ENCODE results near the gene DCAF6.

GRCh38 chr1:168001213-168001612 lies 64.7 kb downstream of the DCAF6 start:
- TF ChIP-seq CTCF (IDR thresholded peaks at IDR 0.05) (no peak), POLR2A (IDR thresholded peaks at IDR 0.05) (no peak), POLR2AphosphoS5 (IDR thresholded peaks at IDR 0.05) (no peak)
